ENCODE measurements around the gene LINGO1.

LINGO1 gene

DNA sequence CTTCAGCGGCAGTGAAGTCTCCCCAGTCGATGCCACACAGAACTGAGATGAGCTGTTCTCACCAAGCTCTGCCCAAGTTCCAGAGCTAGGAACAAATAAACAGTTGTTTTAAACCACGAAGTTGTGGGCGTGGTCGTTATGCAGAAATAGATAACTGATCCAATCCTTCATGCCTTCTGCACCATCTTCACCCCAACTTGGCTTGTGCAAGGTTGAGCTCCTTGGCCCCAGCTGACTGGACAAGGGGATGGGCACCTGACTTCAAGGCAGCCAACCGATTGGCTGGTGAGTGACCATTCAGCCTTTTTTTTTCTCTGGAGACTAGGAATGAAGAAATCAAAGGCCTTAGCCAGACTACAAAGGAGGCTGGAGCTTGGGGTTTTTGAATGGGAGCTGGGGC lies 23.9 kb downstream of the LINGO1 start:
- no peak for DNase-seq (ENCODE audit: low spot score)

DNA sequence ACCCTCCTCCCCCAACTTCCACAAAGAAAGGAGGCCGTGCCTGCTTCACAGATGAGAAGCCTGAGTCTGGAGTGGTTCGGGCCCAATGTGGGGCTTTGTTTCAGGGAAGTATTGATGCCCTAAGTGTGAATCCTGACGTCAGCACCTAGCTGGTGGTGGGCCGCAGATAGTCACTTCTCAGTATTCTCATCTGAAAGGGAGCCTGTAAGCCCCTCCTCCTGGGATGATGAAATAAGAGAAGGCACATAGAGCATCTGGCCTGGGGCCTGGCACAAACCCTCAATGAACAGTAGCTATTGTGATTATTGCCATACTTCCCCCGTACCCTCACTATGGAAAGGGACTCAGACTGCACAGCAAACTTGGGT lies 24.8 kb downstream of the LINGO1 start:
- TF ChIP-seq, protein P1, sequence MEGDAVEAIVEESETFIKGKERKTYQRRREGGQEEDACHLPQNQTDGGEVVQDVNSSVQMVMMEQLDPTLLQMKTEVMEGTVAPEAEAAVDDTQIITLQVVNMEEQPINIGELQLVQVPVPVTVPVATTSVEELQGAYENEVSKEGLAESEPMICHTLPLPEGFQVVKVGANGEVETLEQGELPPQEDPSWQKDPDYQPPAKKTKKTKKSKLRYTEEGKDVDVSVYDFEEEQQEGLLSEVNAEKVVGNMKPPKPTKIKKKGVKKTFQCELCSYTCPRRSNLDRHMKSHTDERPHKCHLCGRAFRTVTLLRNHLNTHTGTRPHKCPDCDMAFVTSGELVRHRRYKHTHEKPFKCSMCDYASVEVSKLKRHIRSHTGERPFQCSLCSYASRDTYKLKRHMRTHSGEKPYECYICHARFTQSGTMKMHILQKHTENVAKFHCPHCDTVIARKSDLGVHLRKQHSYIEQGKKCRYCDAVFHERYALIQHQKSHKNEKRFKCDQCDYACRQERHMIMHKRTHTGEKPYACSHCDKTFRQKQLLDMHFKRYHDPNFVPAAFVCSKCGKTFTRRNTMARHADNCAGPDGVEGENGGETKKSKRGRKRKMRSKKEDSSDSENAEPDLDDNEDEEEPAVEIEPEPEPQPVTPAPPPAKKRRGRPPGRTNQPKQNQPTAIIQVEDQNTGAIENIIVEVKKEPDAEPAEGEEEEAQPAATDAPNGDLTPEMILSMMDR (conservative IDR thresholded peaks at IDR 0.05; ENCODE audit: low read depth): no peak
- ChIA-PET CTCF (interaction anchor here (0.5 kb wide), 1 partner anchor 1142 kb away, joined by 3 read pairs; no protein-coding TSS in a partner anchor), POLR2A (ENCODE audit: low non-redundant PET) (no interaction called here)
- DNase-seq (ENCODE audit: low spot score): no peak
- no peak overlapping the region for H3K27ac ChIP-seq

More for the DNA sequence above, 23.9 kb downstream of the LINGO1 start:
- ChIA-PET CTCF (interaction anchor here (1.4 kb wide), 1 partner anchor 24 kb away, joined by 4 read pairs; no protein-coding TSS in a partner anchor), POLR2A (ENCODE audit: low non-redundant PET) (no interaction called here)
- no peak overlapping the region for H3K27ac ChIP-seq
- TF ChIP-seq, protein P1 (conservative IDR thresholded peaks at IDR 0.05; ENCODE audit: low read depth): no peak

DNA sequence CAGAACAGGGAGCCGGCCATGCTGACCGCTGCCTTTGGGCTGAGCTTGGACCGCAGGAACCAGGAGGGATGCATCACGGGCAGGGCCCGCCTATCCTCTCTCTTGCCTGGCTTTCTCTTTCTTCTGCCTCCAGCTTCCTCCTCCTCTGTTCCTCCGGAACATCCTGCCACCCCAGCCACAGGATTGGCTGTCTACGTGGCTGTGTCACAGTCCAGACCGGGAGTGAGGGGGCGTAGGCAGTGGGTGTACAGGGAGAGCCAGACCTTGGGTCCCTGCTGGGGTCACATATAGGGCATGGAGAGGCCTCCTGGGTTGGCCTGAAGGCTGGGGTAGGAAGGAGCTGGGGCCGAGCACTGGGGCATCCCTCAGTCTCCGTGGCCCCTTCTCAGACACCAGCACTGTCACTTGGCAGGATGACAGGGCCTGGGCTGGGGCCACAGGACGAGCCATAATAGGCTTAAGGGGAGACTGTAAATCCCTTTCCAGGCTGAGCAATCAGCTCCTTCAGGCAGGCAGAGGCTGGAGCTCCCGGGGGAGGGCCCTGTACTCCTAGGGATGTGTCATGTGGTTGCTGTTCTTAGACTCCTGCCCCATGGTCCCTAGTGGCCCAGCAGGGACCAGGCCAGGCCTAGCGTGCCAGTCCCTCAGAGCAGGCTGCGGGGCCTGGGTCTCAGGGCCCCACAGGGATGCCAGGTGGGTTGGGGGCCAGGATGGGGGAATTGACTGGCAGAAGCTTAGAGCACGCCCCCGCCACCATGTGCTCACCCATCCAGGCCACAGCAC lies 25.4 kb downstream of the LINGO1 start:
- POLR2A ChIA-PET (ENCODE audit: low non-redundant PET): no interaction called here
- TF ChIP-seq, protein P1 (conservative IDR thresholded peaks at IDR 0.05; ENCODE audit: low read depth): no peak
- H3K27ac ChIP-seq: no peak overlapping the region
- CTCF ChIA-PET: interaction anchor here (0.6 kb wide), 1 partner anchor 684 kb away, joined by 3 read pairs; no protein-coding TSS in a partner anchor
- no peak for DNase-seq (ENCODE audit: low spot score)

DNA sequence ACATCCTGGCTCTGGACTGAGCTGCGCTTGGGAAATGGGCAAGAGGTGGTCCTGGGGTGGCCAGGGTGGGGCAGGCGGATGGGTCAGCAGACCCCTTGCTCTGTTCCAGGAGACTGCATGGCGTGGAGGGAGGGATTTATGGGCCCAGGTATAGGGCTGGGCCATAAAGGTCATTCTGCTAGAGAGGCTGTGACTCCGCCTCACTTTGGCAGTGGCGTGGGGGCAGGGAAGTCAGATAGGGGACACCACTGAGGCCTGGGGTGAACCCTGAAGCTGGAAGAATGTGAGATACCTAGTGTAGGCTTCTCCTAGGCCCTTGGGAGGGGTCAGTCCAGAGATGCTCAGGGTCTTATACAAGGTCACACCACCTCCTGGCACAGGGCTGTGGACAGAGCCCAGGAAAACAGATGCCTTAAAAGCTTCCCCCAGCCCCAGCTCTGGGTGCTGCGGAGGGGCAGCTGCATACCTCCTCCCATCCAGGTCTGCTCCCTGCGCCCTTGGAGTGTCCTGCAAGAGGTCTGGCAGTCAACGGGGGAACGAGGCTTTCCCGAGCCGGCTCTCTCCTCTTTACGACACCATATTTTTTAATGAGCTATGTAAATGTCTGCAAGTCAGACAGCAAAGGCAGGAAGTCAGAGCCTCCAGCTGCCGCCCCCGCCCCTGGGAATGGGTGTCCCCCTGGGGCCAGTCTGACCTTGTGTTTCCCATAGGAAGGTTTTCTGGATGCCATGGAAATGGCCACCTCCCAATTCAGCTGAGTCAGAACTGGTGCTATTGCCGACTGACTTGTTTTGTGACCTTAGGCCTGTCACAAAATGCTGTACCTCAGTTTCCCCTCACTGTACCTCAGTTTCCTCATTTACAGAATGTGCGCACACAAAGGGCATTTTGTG lies 26.3 kb downstream of the LINGO1 start:
- CTCF ChIA-PET: interaction anchor here (0.6 kb wide), 1 partner anchor 684 kb away, joined by 3 read pairs; no protein-coding TSS in a partner anchor
- no peak overlapping the region for H3K27ac ChIP-seq
- POLR2A ChIA-PET (ENCODE audit: low non-redundant PET): no interaction called here
- TF ChIP-seq, protein P1 (conservative IDR thresholded peaks at IDR 0.05; ENCODE audit: low read depth): no peak
- DNase-seq (ENCODE audit: low spot score): no peak

DNA sequence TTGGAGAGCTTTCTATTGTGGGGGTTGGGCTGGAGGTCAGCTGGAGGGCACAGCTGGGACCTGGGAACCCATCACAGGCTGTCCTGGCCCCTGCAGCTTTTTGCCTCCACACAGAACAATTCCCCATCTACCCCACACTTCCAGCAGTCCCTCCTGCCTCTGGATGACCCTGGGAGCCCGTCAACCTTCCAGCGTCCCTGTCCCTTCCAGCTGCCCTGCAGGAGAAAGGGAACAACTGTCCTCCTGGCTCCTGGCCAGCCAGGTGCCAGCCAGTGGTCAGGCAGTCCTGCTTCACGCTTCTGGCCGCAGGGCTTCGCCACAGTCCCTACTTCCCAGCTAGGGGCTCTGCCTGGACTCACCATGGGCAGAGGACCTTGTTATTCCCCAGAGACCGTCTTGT lies 27.2 kb downstream of the LINGO1 start:
- ChIA-PET CTCF (no interaction called here), POLR2A (ENCODE audit: low non-redundant PET) (no interaction called here)
- DNase-seq (ENCODE audit: low spot score): no peak
- H3K27ac ChIP-seq: no peak overlapping the region
- TF ChIP-seq, protein P1 (conservative IDR thresholded peaks at IDR 0.05; ENCODE audit: low read depth): no peak

DNA sequence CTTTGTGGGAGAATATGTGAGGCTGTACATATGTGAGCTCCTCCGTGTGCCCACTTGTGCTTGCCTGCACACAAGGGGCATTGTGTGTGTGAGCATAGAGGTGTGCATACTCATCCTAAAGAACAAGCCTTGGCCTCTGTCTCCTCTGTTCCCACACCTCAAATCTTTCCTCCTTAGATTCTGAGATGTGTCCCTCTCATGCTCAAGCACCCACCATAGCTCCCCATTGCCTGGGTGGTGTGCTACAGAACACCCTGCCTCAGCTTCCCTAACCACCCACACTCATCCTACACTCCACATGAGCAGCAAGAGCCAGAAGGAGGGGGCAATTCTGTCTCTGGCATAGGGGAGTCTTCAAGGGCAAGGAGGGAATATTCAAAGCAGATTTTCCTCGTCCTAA lies 27.7 kb downstream of the LINGO1 start:
- DNase-seq (ENCODE audit: low spot score): no peak
- POLR2A ChIA-PET (ENCODE audit: low non-redundant PET): no interaction called here
- TF ChIP-seq, protein P1 (conservative IDR thresholded peaks at IDR 0.05; ENCODE audit: low read depth): no peak
- CTCF ChIA-PET: interaction anchor here (1.3 kb wide), 1 partner anchor 28 kb away, joined by 3 read pairs; no protein-coding TSS in a partner anchor
- no peak overlapping the region for H3K27ac ChIP-seq

Data from RWPE1 (cell line).